HG03342 (cell line): Measurements from ENCODE around the gene IFNE.
"Not testable (repeated sequence)": the region's sequence is repeated elsewhere in the genome, so short reads cannot be mapped to it uniquely, and the experiment has no call there.

Experiments used
- ATAC-seq: cut with Tn5 transposase; IDR thresholded peaks from one replicate; pipeline ENCODE4 v1.9.1; 2021; ENCODE audit warnings: mild to moderate bottlenecking, moderate library complexity; ENCODE audit not compliant: unreplicated experiment

The IFNE gene

DNA sequence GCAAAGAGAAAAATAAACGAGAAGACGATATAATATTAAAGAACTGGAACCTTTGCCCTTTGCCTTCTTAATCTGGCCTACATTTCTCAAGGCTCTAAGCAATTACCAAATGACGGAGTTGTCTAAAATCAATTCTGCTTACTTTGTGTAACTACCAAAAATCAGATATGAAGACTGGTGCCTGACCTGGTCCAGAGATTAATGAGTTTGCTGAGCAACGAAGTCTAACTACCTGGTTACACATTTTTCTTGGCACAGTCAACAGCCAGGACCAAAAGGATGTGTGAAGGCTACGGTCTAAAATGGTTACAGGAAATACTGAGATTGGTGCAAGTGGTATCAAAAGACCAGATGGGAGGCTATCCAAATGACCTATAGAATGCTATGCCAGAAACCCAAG is 17.8 kb upstream of the IFNE start:
- no peak for ATAC-seq

- ATAC-seq = no peak
Observed at GRCh38 chr9:21491756-21492155, 9.6 kb upstream of the IFNE start.

- peak; percentile 54 for ATAC-seq
Observed at GRCh38 chr9:21481470-21482056, 550 bp downstream of the IFNE start.

- no peak for ATAC-seq
Observed at GRCh38 chr9:21479152-21479702, 2.9 kb downstream of the IFNE start.

DNA sequence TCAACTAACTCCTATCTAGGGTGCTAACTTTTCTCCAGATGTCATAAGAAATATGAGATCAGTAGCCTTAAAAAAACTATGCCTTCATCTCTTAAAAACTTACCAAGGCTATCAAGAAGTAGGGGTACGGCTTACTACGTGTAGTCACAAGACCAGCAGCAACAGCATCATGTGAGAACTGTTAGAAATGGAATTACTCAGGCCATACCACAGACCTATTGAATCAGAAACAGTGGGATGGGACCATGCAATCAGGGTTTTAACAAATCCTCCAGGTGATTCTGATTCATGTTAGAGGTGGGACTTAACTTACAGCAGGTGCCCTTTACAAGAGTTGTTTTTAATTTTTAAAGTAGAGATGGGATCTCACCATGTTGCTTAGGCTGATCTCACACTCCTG is 4.6 kb downstream of the IFNE start:
- ATAC-seq = no peak

DNA sequence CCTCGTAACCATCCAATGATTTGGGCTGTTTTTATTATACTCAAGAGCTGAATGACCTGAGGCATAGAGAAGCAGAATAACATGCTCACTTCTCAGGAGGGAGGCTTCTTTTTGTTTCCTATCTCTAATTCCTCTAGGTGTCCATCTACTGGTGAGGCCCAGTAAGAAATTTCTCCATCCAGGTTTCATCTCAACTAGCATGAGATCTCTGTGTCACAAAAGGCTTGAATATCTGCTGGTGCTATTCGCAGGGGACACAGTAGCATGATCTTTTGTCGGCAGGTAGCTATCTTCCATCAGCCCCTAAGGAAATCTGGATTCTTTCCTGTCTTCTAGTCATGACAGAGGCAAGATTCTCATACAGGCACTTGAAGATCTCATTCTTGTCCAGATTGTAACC is 8.9 kb downstream of the IFNE start:
- ATAC-seq = no peak

DNA sequence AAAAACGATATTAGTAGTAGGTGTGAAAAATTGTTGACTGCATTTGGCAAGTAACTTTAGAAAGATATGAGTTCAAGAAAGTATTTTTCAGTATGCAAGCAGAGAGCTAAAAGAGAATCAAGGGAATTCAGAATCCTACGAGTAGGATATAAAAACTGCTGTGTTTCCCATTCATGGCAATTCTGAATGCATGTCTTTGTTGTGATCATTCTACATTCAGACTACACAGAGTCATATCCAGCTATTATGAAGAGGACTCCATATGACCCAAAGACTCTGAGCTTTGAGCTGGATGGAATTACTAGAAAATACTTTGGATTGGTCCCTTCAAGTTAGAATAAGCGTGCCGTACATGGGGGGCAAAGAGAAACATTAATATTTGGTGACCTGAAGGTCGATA is 12.0 kb downstream of the IFNE start:
- ATAC-seq = no peak

- peak; percentile 62 for ATAC-seq
Observed at GRCh38 chr9:21465859-21466518, 16.1 kb downstream of the IFNE start.

DNA sequence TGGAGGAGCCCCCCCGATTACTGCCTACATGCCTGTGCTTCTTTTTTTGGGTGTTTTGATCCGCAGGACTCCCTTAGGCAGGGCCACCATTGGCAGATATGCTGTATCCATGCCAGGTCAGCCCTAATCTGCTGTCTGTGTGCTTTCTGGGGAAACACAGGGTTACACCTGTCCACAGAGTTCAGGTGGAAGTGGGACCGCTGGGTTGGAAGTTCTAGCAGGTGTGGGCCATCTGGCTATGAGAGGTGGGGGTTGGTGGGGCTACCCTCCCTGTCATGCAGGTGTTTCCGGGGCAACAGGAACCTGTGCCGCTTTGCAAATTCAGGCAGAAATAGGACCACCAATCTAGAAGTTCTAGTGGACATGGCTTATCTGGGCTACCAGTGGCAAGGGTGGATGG is 17.0 kb downstream of the IFNE start:
- no peak for ATAC-seq

DNA sequence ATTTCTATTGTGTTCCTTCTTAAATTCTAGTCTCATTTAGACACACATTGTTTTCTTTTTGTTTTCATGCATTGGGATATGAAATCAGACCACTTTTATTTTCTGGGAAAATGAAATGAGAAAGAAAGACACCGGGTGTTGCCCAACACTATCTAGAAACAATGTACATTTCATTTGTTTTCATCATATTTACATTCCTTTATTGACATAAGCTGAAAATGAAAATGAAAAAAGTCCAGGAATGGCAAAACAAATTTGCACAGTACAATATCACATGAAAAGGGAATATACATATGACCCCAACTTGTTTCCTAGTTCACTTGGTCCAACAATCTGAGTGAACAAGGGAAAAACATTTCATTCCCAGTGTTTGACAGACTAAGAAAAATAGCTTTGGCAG is 20.7 kb downstream of the IFNE start:
- ATAC-seq = no peak

DNA sequence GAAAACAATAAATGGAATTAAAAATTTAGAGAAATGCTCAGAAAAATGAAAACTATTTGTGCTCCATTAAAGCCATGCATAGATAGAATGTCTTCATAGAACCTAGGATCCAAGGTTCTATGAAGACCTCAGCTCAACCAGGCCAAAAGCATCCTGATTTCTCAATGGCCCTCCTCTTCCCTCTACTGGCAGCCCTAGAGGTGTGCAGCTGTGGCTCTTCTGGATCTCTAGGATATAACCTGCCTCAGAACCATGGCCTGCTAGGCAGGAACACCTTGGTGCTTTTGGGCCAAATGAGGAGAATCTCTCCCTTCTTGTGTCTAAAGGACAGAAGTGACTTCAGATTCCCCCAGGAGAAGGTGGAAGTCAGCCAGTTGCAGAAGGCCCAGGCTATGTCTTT is 26.8 kb downstream of the IFNE start:
- peak; percentile 97 for ATAC-seq

GRCh38 chr9:21454149-21454548 is 28.0 kb downstream of the IFNE start:
- ATAC-seq = no peak

- no peak for ATAC-seq
Observed at GRCh38 chr9:21452681-21453080, 29.4 kb downstream of the IFNE start.

- no peak for ATAC-seq
Observed at GRCh38 chr9:21450733-21451394, 31.2 kb downstream of the IFNE start.

GRCh38 chr9:21449312-21449711 is 32.8 kb downstream of the IFNE start:
- ATAC-seq = not testable (repeated sequence)

GRCh38 chr9:21443849-21444625 is 38.1 kb downstream of the IFNE start:
- ATAC-seq = peak; percentile 92

DNA sequence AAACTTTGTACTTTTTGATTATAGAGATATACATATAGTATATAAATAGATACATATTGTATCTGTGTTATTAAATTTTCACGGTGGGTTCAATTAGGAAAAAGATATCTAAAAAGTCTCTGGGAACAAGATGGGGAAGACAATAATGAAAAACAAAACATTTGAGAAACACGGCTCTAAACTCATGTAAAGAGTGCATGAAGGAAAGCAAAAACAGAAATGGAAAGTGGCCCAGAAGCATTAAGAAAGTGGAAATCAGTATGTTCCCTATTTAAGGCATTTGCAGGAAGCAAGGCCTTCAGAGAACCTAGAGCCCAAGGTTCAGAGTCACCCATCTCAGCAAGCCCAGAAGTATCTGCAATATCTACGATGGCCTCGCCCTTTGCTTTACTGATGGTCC is 42.0 kb downstream of the IFNE start, which contains the start of gene IFNA1:
IFNA1 (plus strand) TSS at position 301 of the 400 bp plus-strand sequence; CDS start at position 370, 69 bp downstream.
- ATAC-seq = no peak

DNA sequence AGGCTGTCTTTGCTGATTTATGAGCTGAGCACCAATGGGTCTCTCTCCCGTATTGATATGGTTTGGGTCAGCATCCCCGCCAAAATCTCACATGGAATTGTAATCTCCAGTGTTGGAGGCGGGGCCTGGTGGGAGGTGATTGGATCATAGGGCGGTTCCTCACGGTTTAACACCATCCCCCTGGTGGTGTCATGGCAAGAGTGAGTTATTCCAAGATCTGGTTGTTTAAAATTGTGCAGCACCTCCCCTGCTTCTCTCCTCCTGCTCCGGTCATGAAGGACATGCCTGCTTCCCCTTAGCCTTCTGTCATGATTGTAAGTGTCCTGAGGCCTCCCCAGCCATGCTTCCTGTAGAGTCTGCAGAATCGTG is 47.1 kb downstream of the IFNE start:
- ATAC-seq = not testable (repeated sequence)

- no peak for ATAC-seq
Observed at GRCh38 chr9:21434202-21435014, 47.7 kb downstream of the IFNE start.

- peak; percentile 75 for ATAC-seq
Observed at GRCh38 chr9:21432672-21433425, 49.3 kb downstream of the IFNE start.
